GM23338 (cell line): Measurements from ENCODE around the gene TMEM51. TPM values are rescaled to one million over a fixed set of nuclear protein-coding genes. Genes with fewer than 3 reads are reported as not detected.

Experiments used
- ATAC-seq: fragments of 200-7000 bp; cut with Tn5 transposase; 3 replicates; pipeline ENCODE4 v1.9.1; 2020
- DNase-seq: peaks from one replicate; pipeline ENCODE4 v3.0.0-alpha.2; 2015; ENCODE audit warnings: low spot score
- H2AFZ ChIP-seq: fragments of 200-600 bp; sonication (generic); 2 replicates; pipeline ENCODE4 v1.8.0; 2016; ENCODE audit warnings: antibody characterized with exemption, mild to moderate bottlenecking, moderate library complexity
- H3F3A ChIP-seq: fragments of 200-600 bp; sonication (generic); replicated peaks from 2 replicates; pipeline ENCODE4 v1.8.0; 2017; ENCODE audit warnings: antibody characterized with exemption, mixed run types, low read depth
- H3K27ac ChIP-seq: fragments of 200-600 bp; sonication (generic); 2 replicates; pipeline ENCODE4 v1.6.1; 2016; ENCODE audit warnings: low read depth
- H3K27me3 ChIP-seq: fragments of 200-600 bp; sonication (generic); 2 replicates; pipeline ENCODE4 v1.8.0; 2016; ENCODE audit warnings: mild to moderate bottlenecking, mixed run types, moderate library complexity; ENCODE audit not compliant: insufficient read depth
- H3K36me3 ChIP-seq: fragments of 200-600 bp; sonication (generic); 2 replicates; pipeline ENCODE4 v1.8.0; 2016; ENCODE audit warnings: mild to moderate bottlenecking; ENCODE audit not compliant: insufficient read depth
- H3K4me1 ChIP-seq: fragments of 200-600 bp; sonication (generic); 2 replicates; pipeline ENCODE4 v1.8.0; 2016; ENCODE audit warnings: mild to moderate bottlenecking, moderate library complexity; ENCODE audit not compliant: insufficient read depth
- H3K4me2 ChIP-seq: fragments of 200-600 bp; sonication (generic); 2 replicates; pipeline ENCODE4 v1.7.1; 2017; ENCODE audit warnings: mixed run types
- H3K4me3 ChIP-seq: fragments of 200-600 bp; sonication (generic); 2 replicates; pipeline ENCODE4 v1.6.1; 2016; ENCODE audit warnings: mixed run types
- H3K79me2 ChIP-seq: fragments of 200-600 bp; sonication (generic); replicated peaks from 2 replicates; pipeline ENCODE4 v1.8.0; 2017; ENCODE audit warnings: mild to moderate bottlenecking; ENCODE audit not compliant: insufficient read depth
- H3K9me2 ChIP-seq: fragments of 200-600 bp; sonication (generic); 2 replicates; pipeline ENCODE4 v1.8.0; 2017; ENCODE audit not compliant: insufficient read depth
- H4K20me1 ChIP-seq: fragments of 200-600 bp; sonication (generic); replicated peaks from 2 replicates; pipeline ENCODE4 v1.8.0; 2017; ENCODE audit warnings: mild to moderate bottlenecking; ENCODE audit not compliant: insufficient read depth
- H3K27ac Mint-ChIP-seq: 2 replicates; pipeline ENCODE4 v1.8.0; 2020; ENCODE audit warnings: inconsistent platforms, mild to moderate bottlenecking, moderate library complexity, mixed read lengths
- H3K27me3 Mint-ChIP-seq: 3 replicates; pipeline ENCODE4 v1.8.0; 2022; ENCODE audit warnings: low read depth, mild to moderate bottlenecking, moderate library complexity, mixed read lengths, inconsistent platforms; ENCODE audit not compliant: insufficient read depth, poor library complexity
- H3K36me3 Mint-ChIP-seq: 3 replicates; pipeline ENCODE4 v1.8.0; 2021; ENCODE audit warnings: low read depth, mild to moderate bottlenecking, inconsistent platforms, moderate library complexity, mixed read lengths
- H3K4me1 Mint-ChIP-seq: 3 replicates; pipeline ENCODE4 v1.8.0; 2020; ENCODE audit warnings: mild to moderate bottlenecking, inconsistent platforms, mixed read lengths
- H3K4me3 Mint-ChIP-seq: 3 replicates; pipeline ENCODE4 v1.8.0; 2021; ENCODE audit warnings: moderate library complexity, mild to moderate bottlenecking, inconsistent platforms, mixed read lengths
- H3K9me3 Mint-ChIP-seq: 3 replicates; pipeline ENCODE4 v1.8.0; 2020; ENCODE audit warnings: moderate library complexity, mild to moderate bottlenecking, inconsistent platforms, mixed read lengths
- CREB1 ChIP-seq: fragments of 250-450 bp; sonication (Bioruptor Pico); IDR thresholded peaks from 2 replicates; pipeline ENCODE4 v1.5.0; 2020; ENCODE audit warnings: low read depth, mild to moderate bottlenecking, moderate library complexity
- EZH2 ChIP-seq: fragments of 200-600 bp; sonication (generic); IDR thresholded peaks from one replicate; pipeline ENCODE4 v1.8.0; 2017; ENCODE audit warnings: antibody characterized with exemption, mild to moderate bottlenecking, low read depth; ENCODE audit not compliant: unreplicated experiment
- NANOG ChIP-seq: IDR thresholded peaks from 2 replicates; pipeline ENCODE4 v1.6.1; 2016; ENCODE audit warnings: antibody characterized with exemption, borderline replicate concordance
- ZNF331 ChIP-seq: fragments of 250-450 bp; sonication (Bioruptor Pico); IDR thresholded peaks from 2 replicates; pipeline ENCODE4 v1.5.0; 2020; ENCODE audit warnings: low read depth, mild to moderate bottlenecking, moderate library complexity
- polyA plus RNA-seq: library from polyadenylated mRNA; unstranded; fragments of >200 nt; fragmentation: Nextera tagmentation; extraction: Ambion mirVana; gene quantifications from 2 replicates; pipeline ENCODE4 v1.2.1, GENCODE V29; 2016
- total RNA-seq: library from RNA; depleted of rRNA; stranded (reverse); fragments of >200 nt; shearing (Covaris generic); gene quantifications from 2 replicates; pipeline ENCODE4 v1.2.3, GENCODE V29; 2014
- TF ChIP-seq, protein P1 (sequence below): IDR thresholded peaks from 2 replicates; pipeline ENCODE4 v1.6.1; 2016; ENCODE audit warnings: antibody characterized with exemption

TMEM51 gene
- total and polyA plus RNA-seq, 2 experiments from 2014 or later, result 4.0 to 5.2 TPM

DNA sequence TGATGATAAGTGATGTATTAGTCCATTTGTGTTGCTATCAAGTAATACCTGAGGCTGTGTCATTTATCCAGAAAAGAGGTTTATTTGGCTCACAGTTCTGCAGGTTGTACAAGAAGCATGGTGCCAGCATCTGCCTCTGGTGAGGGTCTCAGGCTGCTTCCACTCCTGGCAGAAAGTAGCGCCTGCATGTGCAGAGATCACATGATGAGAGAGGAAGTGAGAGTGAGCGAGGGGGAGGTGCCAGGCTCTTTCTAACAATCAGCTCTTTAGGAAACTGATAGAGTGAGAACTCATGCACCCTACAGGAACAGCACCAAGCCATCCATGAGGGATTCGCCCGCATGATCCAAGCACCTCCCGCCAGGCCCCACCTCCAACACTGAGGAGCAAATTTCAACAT, 91.3 kb downstream of the TMEM51 start:
- Histone ChIP-seq H3K36me3 (no peaks in the 10 kb centered on the region; the same call in 1 of the 2 replicates), H2AFZ (peak overlapping the region; percentile 21; the same call in 1 of the 2 replicates), H4K20me1 (no peaks in the 10 kb centered on the region), H3K27ac (no peak overlapping the region), H3K4me1 (peaks cover 28% of the 10 kb centered on the region), H3K27me3 (no peaks in the 10 kb centered on the region), H3K4me3 (no peak overlapping the region), H3K9me2 (no peaks in the 10 kb centered on the region), H3K79me2 (no peaks in the 10 kb centered on the region), H3F3A (0 out of 2 replicates have a peak, but pooled peaks cover 7% of the 10 kb centered on the region), H3K4me2 (0 out of 2 replicates have a peak overlapping the region, but pooled peaks have one; percentile 51)
- DNase-seq, result peak; percentile 56
- peak; percentile 15; the same call in 2 of the 3 replicates for ATAC-seq
- Mint-ChIP-seq H3K36me3 (no peaks in the 10 kb centered on the region), H3K4me3 (no peak overlapping the region), H3K27me3 (peaks cover 16% of the 10 kb centered on the region), H3K27ac (no peak overlapping the region), H3K4me1 (peaks cover 42% of the 10 kb centered on the region), H3K9me3 (peaks cover 3% of the 10 kb centered on the region; the same call in 1 of the 3 replicates)
- TF ChIP-seq, protein P1, sequence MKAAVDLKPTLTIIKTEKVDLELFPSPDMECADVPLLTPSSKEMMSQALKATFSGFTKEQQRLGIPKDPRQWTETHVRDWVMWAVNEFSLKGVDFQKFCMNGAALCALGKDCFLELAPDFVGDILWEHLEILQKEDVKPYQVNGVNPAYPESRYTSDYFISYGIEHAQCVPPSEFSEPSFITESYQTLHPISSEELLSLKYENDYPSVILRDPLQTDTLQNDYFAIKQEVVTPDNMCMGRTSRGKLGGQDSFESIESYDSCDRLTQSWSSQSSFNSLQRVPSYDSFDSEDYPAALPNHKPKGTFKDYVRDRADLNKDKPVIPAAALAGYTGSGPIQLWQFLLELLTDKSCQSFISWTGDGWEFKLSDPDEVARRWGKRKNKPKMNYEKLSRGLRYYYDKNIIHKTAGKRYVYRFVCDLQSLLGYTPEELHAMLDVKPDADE, result no peak
- no peak for TF ChIP-seq NANOG
- no peak for TF ChIP-seq ZNF331 (CRISPR knock-in tag)

DNA sequence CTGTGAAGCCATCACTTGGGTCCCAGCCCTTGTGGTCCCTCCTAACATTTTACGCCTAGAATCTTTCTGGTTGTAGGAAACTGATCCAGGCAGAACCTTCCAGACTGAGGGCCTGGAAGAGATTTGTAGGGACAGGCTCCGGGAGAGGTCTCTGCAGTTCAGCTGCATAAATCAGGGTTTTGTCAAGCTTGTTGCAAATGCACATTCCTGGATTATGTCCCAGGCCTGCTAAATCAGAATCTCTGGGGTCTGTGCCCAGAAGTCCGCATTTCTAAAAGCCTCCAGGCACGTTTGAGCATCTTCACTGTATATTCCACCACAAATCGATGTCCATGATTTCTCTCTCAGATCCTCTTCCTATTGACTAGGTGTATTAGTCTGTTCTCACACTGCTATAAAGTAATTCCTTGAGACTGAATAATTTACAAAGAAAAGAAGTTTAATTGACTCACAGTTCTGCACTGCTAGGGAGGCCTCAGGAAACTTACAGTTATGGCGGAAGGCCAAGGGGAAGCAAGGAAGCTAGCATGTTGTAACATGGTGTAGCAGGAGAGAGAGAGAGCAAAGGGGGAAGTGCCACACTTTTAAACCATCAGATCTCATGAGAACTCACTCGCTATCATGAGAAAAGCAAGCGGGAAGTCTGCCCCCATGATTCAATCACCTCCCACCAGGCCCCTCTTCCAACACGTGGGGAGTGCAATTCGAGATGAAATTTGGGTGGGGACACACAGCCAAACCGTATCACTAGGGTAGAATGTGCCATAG, 92.2 kb downstream of the TMEM51 start:
- H3K4me3 Mint-ChIP-seq, result no peak overlapping the region; the same call in 2 of the 3 replicates
- peaks cover 3% of the 10 kb centered on the region; the same call in 1 of the 3 replicates for H3K9me3 Mint-ChIP-seq
- H3F3A ChIP-seq, result 0 out of 2 replicates have a peak, but pooled peaks cover 7% of the 10 kb centered on the region

More for the DNA sequence above, 92.2 kb downstream of the TMEM51 start:
- Histone ChIP-seq H3K4me2 (no peak overlapping the region; the same call in 1 of the 2 replicates), H4K20me1 (no peaks in the 10 kb centered on the region), H3K36me3 (no peaks in the 10 kb centered on the region; the same call in 1 of the 2 replicates), H3K27ac (no peak overlapping the region), H3K79me2 (no peaks in the 10 kb centered on the region), H3K27me3 (no peaks in the 10 kb centered on the region), H3K4me1 (peaks cover 28% of the 10 kb centered on the region), H3K9me2 (no peaks in the 10 kb centered on the region), H3K4me3 (no peak overlapping the region), H2AFZ (peak overlapping the region; percentile 21; the same call in 1 of the 2 replicates)
- no peaks in the 10 kb centered on the region for H3K36me3 Mint-ChIP-seq
- no peak for DNase-seq
- H3K27ac Mint-ChIP-seq, result no peak overlapping the region
- ATAC-seq, result no peak
- H3K4me1 Mint-ChIP-seq, result peaks cover 42% of the 10 kb centered on the region
- TF ChIP-seq ZNF331 (CRISPR knock-in tag) (no peak), CREB1 (CRISPR knock-in tag) (no peak), EZH2 (no peak)
- TF ChIP-seq, protein P1, result no peak
- peaks cover 16% of the 10 kb centered on the region for H3K27me3 Mint-ChIP-seq
